GM18858 (cell line): Measurements from ENCODE around the gene YBX1.
"Not testable (repeated sequence)": the region's sequence is repeated elsewhere in the genome, so short reads cannot be mapped to it uniquely, and the experiment has no call there.

Experiments
- ATAC-seq: cut with Tn5 transposase; IDR thresholded peaks from one replicate; pipeline ENCODE4 v1.9.1; 2021; ENCODE audit not compliant: unreplicated experiment

Gene YBX1

GRCh38 chr1:42681741-42682483 is at the start of gene YBX1:
TSS of gene YBX1 (plus strand) at chr1:42682418. CDS start at chr1:42682566, 148 bp downstream.
- peak; percentile 85 for ATAC-seq

GRCh38 chr1:42639116-42639515 is 43.1 kb upstream of the YBX1 start:
- ATAC-seq, result no peak

GRCh38 chr1:42646056-42646455 is 36.2 kb upstream of the YBX1 start:
- no peak for ATAC-seq

GRCh38 chr1:42657201-42657600 is 25.0 kb upstream of the YBX1 start:
- no peak for ATAC-seq

GRCh38 chr1:42657981-42658876 is 24.0 kb upstream of the YBX1 start, which contains the start of gene PPIH:
TSS of gene PPIH (plus strand) at chr1:42658423. CDS start at chr1:42658447, 24 bp downstream.
- ATAC-seq, result peak; percentile 92

DNA sequence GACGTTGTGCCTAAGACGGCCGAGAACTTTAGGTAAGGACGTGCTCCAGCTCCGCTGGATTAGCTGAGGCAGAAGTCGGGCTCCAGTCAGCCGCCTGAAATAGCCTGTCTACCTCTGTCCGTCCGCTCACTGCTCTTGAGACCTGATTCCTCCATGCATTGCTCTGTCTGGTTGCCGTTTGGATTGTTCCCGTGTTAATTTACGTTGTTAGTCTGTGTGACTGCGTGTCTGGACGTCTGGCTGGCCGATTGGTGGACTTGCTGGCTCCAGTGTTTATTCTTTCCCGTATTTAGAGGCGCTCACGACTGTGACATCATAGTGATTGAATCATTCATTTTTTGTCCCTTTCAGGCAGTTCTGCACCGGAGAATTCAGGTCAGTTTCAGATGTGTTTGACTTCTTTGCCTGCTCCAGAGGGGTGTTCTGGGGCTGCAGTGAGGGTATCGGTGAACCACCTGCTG is 23.3 kb upstream of the YBX1 start:
- no peak for ATAC-seq

DNA sequence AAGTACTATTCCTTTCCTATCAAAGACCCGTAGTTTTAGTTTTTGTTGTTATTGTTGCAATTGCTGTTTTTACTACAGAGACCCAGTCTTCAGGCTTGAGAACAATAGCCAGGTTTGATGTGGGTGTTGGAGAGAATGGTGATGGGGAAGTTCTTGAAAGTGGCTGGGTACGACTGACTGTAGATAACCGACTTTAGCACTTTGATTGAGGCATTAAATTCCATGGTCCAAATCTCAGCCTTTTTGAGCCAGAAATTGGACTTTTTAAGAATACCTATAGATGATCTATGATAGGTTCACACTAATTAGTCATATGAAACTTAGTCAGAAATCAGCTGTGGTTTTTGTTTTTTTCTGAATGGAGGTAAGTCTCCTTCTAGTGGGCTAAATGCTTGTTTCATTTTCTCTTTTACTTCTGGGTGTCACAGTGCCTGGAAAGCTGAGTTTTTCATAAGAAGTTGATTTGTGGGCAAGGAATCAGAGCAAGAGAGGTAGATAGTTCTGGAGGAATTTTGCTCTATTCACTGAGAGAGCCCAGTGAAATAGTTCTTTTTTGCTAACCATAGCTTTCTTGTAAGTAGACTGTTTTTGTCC is 21.2 kb upstream of the YBX1 start:
- no peak for ATAC-seq

- no peak for ATAC-seq
Measured at GRCh38 chr1:42669936-42670335, 12.3 kb upstream of the YBX1 start.

- no peak for ATAC-seq
Measured at GRCh38 chr1:42670425-42670824, 11.8 kb upstream of the YBX1 start.

- ATAC-seq, result no peak
Measured at GRCh38 chr1:42674214-42674613, 8.0 kb upstream of the YBX1 start.

DNA sequence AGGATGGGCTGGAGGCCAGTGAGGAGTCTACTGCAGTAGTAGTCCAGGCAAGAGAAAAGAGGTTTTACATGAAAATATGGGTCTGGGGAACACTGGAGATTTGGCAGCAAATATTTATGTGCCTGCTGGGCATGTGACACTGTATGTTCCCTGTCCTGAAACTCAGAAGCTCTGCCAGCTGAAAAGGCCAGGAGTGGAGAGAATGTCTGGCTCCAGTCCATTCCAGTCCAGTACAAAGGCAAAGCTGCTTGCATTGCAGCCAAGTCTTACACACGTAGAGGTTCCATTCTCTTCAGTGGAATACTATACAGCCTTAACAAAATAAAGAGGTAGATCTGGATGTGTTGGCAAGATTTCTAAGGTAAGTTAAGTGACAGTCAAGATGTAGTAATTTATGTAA is 7.5 kb upstream of the YBX1 start:
- ATAC-seq, result no peak

DNA sequence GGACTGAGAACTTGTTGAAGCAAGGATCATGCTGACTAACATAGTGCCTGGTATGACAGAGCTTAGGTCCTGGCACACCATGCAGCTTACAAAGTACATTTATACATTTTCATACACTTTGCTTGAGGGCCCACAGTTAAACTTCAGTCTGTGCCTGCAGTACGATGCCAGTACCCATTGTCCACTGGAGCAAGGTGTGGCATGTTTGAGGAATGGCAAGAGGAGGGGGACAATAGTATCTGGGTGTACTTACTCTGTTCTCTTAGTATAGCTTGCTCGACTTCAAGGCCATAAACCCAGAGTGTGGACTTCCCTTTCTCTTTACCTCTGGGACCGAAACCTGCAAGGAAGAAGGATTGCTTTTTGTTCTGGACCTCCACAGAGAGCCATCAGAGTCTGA is 6.8 kb upstream of the YBX1 start:
- ATAC-seq, result no peak

DNA sequence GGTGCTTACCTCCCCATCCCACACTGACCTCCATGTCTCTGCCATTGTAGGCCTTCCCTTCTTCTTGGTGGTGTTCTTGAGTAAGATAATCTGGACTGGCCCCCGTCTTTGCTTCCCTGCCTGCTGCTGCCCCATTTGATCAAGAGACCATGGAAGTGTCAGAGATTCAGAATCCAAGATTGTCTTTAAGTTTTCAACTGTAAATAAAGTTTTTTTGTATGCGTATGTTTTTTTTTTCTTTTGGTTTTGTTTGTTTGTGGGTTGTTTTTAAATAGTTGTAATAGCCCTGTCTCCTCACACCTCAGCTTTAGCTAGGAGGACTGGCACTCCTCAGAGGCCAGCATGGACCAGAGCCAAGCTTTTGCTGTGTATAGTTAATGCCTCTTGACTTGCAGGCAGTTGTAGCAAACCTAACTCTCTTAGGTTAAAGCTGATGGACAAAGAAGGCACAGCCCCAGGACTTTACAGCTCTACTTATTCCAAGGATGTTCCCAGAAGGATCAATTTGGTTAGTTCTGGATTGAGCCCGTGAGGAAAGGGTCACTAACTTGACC is 5.6 kb upstream of the YBX1 start:
- ATAC-seq, result no peak

GRCh38 chr1:42679364-42679983 is 2.7 kb upstream of the YBX1 start:
- no peak for ATAC-seq

DNA sequence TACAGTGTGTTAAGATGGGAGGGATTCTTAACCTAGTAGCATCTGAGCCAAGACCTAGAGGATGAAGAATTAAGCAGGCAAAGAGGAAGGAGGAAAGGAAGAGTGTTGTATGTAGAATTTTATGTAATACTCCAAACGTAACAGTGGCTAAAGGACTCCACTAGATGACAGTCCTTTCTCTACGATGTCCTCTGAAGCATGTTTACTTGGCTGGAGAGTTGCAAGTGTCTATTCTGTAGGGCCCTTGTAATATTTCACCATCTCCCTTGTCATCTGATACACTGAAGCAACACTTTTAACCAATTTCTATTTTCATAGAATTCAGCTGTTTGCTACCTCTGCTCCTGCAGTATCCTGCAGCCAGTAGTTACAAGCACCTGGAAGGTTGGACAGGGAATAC is 2.2 kb upstream of the YBX1 start:
- no peak for ATAC-seq

DNA sequence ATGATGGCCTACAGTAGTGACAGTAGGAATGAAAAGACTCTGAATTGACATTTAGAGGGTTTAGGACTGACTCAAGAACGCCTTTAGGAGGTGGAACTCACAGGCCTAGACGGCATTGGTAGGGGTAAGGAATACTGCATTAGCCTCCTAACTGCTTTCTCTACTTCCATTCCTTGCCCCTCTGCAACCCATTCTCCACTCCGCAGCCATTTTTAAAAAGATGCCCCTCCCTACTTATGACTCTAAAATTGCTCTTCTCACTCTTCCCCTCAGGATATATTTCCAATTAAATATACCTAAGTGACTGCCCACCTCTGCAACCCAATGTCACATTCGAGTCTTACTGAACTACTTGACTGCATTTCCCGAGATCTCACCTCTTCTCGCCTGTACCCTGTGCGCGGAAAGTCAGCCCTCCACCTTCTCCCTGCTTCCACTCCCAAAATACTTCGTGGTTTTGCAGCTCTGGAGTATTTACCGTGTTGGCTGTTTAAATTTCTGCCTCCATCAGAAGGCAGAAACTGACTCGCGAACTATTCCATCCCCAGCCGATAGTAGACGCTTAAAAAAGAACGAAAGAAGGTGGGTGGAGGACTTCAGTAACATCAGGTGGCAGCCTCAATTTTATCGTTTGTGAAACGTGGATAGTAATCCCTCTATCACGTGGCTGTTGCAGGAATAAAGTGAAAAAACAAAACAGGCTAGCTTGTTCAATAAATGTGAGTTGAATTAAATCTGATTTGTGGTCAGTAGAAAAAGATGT is 1.1 kb upstream of the YBX1 start:
- ATAC-seq, result no peak

DNA sequence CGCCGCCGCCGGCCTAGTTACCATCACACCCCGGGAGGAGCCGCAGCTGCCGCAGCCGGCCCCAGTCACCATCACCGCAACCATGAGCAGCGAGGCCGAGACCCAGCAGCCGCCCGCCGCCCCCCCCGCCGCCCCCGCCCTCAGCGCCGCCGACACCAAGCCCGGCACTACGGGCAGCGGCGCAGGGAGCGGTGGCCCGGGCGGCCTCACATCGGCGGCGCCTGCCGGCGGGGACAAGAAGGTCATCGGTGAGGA is 193 bp downstream of the YBX1 start:
- not testable (repeated sequence) for ATAC-seq

- ATAC-seq, result no peak
Measured at GRCh38 chr1:42682739-42683531, 717 bp downstream of the YBX1 start.

DNA sequence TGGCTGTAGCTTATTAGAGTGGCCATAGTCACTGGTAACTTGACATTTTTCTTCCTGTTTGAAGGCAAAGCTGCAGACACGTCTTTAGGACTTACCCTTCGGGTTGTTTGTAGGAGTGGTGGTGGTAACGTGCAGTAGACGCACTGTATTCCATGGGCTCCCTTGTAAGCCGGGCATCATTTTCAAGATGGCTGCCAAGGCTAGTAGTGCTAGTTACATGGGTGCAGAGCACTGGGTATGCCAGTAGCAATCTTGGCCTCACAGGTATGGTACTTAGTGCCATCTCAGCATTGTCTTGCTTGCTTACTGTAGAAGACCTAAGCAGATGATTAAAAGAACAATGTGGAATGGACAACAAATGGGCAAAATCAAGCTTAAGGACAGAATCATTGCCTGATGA is 1.9 kb downstream of the YBX1 start:
- ATAC-seq, result no peak

DNA sequence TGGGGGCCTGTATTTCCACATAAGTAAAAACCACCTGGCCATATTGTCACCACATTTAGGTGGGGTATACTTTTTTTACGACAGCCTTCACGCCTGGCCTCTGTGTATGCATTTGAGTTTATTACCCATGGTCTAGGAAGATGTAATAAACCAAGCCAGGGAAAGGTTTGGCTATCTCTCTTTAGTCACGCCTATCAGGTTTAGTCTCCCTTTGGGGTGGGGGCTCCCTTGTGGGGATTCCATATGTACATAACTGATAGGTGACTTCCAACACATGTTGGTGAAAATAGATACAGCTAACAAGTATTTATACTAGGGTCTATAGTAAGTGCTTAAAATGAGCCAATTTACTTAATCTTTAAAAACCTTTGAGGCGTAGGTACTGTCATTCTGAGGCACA is 4.2 kb downstream of the YBX1 start:
- no peak for ATAC-seq
